ENCODE data around the gene TGM2. TPM values are rescaled to one million over a fixed set of nuclear protein-coding genes. Genes with fewer than 3 reads are reported as not detected.
"Not testable (repeated sequence)": the region's sequence is repeated elsewhere in the genome, so short reads cannot be mapped to it uniquely, and the experiment has no call there.

The TGM2 gene
- total RNA-seq, 1 donor from 2014 or later = 792 TPM

DNA sequence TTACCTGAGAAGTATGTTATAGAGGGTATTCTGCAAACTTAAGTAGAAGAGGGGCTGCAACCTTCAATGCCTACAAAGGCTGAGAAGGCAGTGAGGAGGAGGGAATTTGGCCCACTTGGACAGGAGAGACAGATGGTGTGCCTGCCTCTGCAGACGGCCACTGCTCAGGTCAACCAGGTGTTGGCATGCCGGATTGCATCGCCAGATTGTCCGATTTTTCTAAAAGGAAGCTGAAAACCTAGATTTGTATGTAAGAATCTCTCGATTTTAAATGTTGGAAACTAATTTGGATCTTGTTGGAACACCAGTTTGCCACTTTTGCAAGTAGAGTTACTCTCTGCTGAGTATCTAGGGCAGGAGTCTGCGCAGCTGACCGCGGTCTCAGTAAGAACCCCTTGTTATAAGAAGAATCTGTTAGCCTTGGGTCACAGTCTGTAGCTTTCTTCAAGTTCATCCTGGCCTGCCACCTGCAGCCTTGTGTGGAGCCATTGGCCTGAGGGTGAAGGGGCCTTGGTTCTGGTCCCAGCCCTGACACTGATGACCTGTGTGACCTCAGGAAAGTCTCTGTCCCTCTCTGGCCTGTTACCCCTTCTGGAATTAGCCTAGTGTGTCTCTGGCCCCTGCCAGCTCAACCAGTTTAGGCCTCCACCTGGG is 54.4 kb downstream of the TGM2 start:
- intact Hi-C loops (cut with DNase I) = loop anchor here (1.0 kb wide), 1 partner anchor 16 kb away; no protein-coding TSS in a partner anchor

DNA sequence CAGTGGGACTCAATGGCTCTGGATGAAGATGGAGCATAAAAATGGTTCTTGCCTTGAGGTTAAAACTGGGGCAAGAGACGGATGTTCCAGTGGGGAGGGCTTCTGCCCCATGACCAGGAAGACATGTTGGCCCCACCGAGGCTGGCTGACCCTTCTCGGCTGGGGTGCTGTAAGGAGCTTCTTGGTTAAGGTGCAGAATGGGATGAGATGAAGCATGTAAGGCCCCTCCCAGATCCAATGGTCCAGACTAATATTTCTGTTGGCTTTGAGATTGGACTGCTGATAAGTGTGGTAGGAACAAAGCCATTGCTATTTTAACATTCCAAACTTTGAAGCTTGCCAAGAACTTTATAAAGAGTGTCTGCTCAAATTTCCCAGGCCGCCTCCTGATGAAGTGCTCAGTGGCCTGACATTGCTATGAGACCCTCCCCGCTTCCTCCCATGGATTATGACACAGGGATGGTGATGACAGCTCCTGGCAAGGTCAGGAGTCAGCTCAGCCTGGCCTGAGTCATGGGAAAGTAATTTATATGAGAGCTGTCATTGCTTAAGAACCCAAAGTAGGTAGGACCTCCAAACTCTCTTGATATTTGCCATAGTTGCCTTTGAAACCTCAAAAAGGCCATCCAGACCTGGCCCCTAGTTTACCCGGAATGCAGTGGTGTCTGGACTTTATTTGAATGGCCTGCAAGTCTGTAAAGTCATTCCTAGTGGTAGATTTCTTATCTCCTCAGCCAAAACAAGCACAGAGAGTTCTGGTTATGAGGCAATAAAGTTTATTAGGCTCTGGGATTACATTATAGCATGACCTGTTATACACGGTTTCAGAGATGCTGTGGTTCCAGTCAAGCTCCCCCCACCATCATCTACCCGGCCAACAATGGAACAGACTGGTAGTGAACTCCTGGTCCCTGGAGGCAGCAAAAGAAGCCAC is 55.2 kb downstream of the TGM2 start:
- intact Hi-C loops (cut with DNase I) = loop anchor here (1.0 to 5.0 kb wide), 2 partner anchors 16 to 38 kb away; no protein-coding TSS in a partner anchor
- peak; percentile 88 for DNase-seq (ENCODE audit: low spot score)

More for the DNA sequence above, 54.4 kb downstream of the TGM2 start:
- no peak for DNase-seq (ENCODE audit: low spot score)

DNA sequence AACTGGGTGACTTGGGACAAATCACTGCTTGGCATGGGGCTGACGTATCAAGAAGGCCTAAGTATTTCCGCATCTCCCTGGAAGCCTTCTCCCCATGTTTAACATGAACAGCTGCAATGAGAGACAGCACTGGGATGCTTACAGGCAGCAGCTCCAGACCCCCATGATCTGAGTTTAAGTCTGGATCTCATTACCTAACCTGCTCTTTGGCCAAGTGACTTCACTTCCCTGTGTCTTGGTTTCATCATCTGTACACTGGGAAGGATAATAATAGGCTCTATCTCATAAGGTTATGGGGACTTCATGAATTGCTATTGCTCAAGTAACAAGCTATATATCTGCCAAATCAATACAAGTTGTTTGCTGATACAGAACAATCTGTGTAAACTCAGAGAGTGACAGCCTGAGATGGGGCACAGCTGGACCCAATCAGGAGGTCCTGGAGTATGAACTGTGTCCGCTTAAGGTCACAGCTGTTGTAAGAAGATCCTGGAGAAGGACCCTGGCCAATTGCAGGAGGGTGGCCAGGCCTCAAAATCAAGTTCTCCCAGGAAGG is 56.0 kb downstream of the TGM2 start:
- no peak for DNase-seq (ENCODE audit: low spot score)
- intact Hi-C loops (cut with DNase I) = loop anchor here (5.0 kb wide), 1 partner anchor 37 kb away; no protein-coding TSS in a partner anchor

DNA sequence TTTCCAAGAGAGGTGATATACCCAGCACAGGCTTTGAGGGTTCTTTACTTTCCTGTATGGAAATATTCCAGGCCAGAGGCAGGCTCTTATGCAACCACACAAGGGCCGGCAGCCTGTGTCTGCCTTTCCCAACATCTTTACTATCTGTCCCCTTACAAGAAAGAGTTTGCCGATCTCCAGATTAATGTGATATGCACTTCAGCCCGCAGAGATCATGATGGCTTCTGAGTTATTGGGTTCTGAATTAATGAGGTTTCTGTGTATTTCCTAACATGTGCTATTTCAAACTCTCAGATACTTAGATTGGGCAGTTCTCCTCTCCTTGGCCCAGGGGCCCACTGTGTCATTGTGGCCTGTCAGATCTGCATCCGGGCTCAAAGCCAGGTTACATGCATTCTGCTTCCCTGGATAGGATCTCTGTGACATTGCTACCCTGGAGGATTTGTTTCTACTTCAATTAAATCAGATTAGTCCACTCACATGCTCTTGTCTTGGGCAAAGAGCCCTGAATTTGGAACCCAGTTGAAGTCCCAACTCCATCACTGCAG is 56.6 kb downstream of the TGM2 start:
- intact Hi-C loops (cut with DNase I) = loop anchor here (5.0 kb wide), 1 partner anchor 36 kb away; no protein-coding TSS in a partner anchor
- no peak for DNase-seq (ENCODE audit: low spot score)

DNA sequence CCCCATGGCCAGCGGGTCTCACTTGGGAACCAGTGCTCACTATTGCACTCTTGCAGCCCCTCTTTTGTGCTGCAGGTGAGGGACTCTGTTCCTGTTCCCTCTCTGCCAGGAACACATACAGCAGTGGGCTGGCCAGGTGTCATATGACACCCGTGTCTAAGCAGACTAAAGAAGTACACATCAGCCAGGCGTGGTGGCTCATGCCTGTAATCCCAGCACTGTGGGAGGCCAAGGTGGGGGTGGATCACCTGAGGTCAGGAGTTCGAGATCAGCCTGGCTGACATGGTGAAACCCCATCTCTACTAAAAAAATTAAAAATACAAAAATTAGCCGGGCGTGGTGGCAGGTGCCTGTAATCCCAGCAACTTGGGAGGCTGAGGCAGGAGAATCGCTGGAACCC is 57.2 kb downstream of the TGM2 start:
- intact Hi-C loops (cut with DNase I) = loop anchor here (5.0 kb wide), 1 partner anchor 36 kb away; no protein-coding TSS in a partner anchor
- not testable (repeated sequence) for DNase-seq (ENCODE audit: low spot score)

DNA sequence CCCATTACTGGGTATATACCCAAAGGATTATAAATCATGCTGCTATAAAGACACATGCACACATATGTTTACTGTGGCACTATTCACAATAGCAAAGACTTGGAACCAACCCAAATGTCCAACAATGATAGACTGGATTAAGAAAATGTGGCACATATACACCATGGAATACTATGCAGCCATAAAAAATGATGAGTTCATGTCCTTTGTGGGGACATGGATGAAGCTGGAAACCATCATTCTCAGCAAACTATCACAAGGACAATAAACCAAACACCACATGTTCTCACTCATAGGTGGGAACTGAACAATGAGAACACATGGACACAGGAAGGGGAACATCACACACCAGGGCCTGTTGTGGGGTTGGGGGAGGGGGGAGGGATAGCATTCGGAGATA is 57.7 kb downstream of the TGM2 start:
- intact Hi-C loops (cut with DNase I) = loop anchor here (5.0 kb wide), 1 partner anchor 35 kb away; no protein-coding TSS in a partner anchor
- DNase-seq (ENCODE audit: low spot score) = not testable (repeated sequence)

DNA sequence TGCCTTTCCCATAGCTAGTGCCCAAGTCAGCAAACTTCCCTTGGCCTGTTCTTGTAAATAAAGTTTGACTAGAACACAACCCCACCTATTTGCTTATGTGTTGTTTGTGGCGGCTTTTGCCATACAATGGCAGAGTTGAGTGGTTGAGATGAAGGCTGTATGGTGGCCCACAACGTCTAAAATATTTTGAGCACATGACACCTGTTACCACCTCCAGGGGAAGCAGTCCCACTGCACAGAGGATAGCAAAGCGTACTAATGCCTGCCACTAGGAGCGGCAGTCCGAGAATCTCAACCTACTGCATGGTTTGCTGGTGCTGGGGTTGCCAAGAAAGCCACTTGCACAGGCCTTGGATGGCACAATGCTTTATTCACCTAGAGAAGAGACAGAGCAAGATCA is 58.6 kb downstream of the TGM2 start:
- DNase-seq (ENCODE audit: low spot score) = no peak

DNA sequence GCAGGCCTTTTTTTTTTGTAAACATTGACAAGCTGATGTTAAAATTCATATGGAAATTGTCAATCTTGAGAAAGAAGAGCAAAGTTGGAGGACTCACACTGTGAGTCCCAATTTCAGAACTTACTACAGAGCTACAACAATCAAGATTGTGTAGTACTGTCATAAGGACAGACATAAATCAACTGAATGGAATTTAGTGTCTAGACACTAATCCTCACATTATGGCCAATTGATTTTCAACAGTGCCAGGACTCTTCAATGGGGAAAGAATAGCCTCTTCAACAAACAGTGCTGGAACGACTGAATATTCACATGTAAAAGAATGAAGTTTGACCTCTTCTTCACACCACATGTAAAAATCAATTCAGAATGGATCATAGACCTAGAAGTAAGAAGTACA is 60.8 kb downstream of the TGM2 start:
- intact Hi-C loops (cut with DNase I) = no loop called here
- no peak for DNase-seq (ENCODE audit: low spot score)

More for the DNA sequence above, 58.6 kb downstream of the TGM2 start:
- intact Hi-C loops (cut with DNase I) = loop anchor here (5.0 kb wide), 1 partner anchor 34 kb away; no protein-coding TSS in a partner anchor

DNA sequence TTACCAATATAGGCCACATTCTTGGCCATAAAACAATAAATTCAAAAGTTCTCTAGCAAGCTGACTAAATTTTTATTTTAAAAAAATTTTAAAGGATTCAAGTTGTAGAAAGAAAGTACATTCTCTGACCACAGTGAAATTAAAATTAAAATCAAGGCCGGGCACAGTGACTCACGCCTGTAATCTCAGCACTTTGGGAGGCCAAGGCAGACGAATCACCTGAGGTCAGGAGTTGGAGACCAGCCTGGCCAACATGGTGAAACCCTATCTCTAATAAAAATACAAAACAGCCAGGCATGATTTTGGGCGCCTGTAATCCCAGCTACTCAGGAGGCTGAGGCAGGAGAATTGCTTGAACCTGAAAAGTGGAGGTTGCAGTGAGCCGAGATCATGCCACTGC is 62.9 kb downstream of the TGM2 start:
- not testable (repeated sequence) for DNase-seq (ENCODE audit: low spot score)

DNA sequence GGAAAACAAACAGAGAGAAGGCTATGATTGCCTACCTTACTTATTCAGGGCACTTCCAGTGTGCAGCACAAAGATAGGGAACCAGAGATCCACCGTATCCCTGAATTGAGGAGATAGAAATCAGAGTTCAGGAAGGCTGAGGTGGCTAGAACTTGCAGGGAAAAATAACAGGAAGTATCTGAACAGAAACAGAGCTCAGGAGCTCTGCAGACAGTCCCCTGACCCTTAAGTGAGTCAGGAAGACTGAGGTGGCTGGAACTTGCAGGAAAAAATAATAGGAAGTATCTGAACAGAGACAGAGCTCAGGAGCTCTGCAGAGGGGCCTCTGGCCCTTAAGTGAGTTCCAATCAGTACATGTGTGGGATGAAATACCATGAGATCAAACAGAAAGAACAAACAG is 66.1 kb downstream of the TGM2 start:
- intact Hi-C loops (cut with DNase I) = no loop called here
- no peak for DNase-seq (ENCODE audit: low spot score)

More for the DNA sequence above, 62.9 kb downstream of the TGM2 start:
- intact Hi-C loops (cut with DNase I) = not testable (repeated sequence)

DNA sequence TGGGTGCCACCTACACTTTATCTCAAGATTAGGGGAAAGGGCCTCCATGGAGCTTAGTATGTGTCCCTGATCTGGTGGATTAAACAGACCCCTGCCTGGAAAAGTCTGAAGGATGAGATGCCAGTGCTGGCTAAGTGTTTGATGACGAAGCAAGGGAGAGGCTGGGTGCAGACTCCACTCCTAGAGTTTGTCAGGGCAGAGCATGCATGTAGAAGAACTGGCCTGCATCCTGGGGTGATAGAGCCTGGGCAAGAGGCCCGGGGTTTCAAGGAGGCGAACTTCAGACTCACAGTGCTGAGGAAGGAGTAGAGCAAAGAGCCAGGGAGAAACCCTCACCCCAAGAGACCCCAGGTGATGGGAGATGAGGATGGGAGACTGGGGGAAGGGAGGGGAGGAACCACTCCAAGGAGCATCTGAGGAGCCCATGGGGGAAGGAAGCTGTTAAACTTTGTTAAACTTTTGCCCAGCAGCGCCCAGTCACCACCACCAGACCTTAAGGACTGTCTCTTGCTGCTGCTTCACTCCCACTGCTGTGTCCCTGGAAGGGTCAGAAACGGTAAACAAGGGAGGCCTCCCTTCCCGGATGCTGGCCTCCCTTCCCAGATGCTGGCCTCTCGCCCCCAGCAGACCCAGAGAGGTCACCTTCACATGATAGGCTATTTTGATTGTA is 69.9 kb downstream of the TGM2 start:
- intact Hi-C loops (cut with DNase I) = no loop called here

DNA sequence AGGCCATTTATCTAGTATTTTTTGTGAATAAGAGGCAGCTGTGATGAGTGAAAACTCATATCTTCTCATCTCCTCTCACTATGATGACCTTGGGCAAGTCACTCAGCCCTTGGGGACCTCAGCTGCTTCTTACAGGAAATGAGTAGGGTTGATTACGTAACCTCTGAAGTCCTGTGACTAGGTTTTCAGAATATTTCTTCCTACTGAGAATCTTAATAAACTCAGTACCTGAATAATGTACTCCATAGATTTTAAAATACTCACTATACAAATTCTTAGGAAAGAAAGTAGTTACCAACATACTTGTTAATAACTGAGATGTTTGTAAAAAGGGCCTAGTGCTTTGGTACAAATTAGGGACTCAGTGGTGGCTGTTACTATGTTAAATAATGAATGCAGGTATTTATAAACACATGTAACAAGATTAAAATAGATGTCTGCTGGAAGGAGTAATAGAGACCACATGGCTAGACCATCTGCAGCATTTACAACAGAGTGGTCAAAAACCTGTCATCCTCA is 70.6 kb downstream of the TGM2 start:
- intact Hi-C loops (cut with DNase I) = no loop called here
- no peak for DNase-seq (ENCODE audit: low spot score)

More for the DNA sequence above, 69.9 kb downstream of the TGM2 start:
- DNase-seq (ENCODE audit: low spot score) = no peak

DNA sequence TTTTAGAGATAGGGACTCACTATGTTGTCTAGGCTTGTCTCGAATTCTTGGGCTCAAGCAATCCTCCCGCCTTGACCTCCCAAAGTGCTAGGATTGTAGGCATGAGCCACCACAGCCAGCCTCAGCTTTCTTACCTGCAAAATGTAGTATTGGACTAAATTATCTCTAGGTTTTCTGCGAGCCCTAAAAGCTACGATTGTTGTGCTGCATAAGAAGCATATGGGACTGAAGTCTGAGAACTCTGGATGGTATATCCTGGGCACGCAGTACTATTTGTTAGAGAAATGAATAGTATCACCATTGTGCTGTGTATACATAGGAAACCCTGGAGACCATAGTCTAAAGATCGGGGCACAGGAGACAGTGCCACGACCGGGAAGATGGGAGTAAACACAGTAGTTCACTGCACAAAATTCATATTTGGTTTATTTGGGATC is 71.4 kb downstream of the TGM2 start:
- DNase-seq (ENCODE audit: low spot score) = no peak
- intact Hi-C loops (cut with DNase I) = no loop called here

DNA sequence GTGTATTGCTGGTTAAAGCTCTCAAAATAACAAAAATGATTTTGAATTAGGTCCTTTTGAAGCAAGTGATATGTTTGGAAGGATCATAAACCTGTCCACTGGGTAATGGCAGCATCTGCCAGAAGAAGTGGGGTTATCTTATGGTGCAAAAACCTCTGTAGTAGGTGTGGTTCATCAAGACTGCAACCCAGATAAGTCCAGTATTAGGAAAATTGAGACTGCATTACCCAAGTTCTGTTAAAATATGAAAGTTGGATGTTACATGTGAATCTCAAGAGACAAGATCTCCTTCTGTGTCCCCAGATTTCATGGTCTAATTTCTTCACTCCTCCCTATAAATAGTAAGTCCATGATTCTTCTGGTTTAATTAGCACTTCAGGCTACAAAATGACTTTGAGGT is 72.2 kb downstream of the TGM2 start:
- DNase-seq (ENCODE audit: low spot score) = no peak
- intact Hi-C loops (cut with DNase I) = no loop called here

DNA sequence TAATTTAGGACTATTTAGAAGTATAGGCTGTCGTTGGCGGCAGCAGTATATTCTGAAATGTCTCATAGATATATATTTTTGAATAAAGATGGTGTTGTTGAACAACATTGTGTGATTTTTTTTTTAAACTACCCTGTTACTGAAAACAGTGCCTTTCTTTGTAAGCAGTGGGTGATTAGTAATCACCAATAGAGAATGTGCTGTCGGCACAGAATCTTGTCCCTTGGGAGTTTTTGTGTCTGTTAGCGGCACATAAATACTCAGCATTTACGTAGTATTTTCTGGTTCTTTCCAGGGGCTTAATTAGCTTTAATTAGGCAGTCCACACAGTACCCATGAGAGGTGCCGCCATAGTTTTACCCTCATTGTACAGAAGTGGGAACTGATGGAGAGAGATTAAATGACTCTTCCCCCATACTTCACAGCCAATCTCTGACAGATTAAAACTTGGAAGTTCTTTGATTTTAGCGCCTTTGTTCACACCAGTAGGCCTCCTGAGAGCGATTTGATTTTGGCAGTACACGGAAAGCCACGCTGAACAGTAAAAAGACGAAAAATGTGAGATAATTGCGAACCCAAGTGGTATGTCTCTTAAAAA is 72.7 kb downstream of the TGM2 start:
- DNase-seq (ENCODE audit: low spot score) = no peak
- intact Hi-C loops (cut with DNase I) = no loop called here

DNA sequence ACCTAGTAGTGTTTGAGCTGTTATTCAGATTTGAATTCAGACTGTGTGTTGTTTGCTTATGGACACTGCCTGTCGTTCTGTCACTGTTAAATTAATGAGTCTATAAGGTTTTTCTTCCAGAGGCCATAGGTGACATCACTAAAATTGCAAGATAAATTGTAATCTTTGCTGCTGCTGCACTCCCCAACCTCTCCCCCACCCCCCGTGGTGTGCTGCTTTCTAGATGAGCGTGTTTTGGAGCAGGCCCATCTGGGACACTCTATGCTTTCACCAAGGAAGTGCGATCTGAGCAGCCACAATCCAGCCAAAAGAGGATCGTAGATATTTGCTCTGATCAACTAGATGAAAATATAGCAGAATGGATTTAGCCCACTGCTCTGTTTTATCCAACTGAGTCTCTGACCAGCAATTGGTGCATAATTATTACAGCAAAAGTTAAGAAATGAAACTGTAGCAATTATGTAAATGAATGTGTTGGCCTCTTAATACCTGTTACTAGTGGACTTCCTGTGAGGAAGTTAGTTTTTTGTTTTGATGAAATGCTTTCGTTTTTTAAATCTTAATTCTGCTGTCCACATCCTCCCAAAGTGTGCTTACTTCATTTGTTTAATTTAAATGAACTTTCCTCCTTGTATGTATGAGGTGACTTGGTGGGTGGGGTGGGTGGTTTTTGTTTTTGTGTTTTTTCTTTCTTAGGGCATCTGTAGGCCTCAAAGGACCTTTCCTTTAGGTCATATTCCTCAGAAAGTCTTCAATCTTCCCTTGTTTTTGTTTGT is 73.4 kb downstream of the TGM2 start:
- DNase-seq (ENCODE audit: low spot score) = no peak
- intact Hi-C loops (cut with DNase I) = no loop called here

DNA sequence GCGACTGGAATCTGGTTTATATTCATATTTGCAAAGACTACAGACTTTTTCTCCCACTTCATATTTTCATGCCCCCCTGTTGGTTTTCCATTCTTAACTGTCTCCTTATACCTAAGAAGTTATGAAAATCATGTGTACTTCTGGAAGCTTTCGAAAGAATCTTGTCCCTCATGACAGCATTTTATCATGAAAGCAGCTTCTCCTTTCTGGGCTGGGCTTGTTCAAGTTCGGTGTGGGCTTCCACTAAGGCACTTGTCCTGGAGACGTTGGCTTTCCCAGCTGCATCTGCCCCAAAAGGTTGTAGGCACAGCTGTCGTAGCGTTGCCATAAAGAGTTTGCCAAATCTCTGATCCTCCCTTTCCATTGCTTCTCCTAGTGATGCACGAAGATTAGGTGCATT is 75.0 kb downstream of the TGM2 start:
- intact Hi-C loops (cut with DNase I) = no loop called here
- DNase-seq (ENCODE audit: low spot score) = no peak

DNA sequence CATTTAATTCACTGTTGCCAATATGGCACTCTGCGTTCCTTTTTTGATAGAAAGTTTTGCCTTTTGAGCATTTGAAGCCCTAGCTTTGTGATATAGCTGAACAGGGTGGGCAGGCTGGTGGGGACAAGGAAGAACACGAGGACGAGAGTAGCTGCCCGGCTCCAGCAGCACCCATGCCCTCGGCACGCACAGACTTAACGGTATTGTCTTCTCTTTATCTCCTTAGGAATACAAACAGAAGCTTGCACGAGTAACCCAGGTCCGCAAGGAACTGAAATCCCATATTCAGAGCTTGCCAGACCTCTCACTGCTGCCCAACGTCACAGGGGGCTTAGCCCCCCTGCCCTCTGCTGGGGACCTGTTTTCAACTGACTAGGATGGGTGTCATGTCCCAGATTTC is 75.6 kb downstream of the TGM2 start:
- DNase-seq (ENCODE audit: low spot score) = no peak
- intact Hi-C loops (cut with DNase I) = no loop called here
